H9 (cell line): Measurements from ENCODE around the gene F7. TPM values are rescaled to one million over a fixed set of nuclear protein-coding genes. Genes with fewer than 3 reads are reported as not detected.

Experiments used
- DNase-seq: peaks from one replicate; pipeline ENCODE4 v3.0.0-alpha.2; 2017
- H2AFZ ChIP-seq: one replicate; pipeline ENCODE4 v1.6.1; 2013; ENCODE audit warnings: mild to moderate bottlenecking, low read length, control low read depth, moderate library complexity
- H2AK5ac ChIP-seq: 2 replicates; pipeline ENCODE4 v1.6.1; 2013; ENCODE audit warnings: low read length, control low read depth, mixed read lengths; ENCODE audit not compliant: insufficient read length
- H2BK120ac ChIP-seq: one replicate; pipeline ENCODE4 v1.6.1; 2013; ENCODE audit warnings: low read depth, mild to moderate bottlenecking, low read length, control low read depth, inconsistent platforms; ENCODE audit not compliant: poor library complexity, severe bottlenecking
- H2BK12ac ChIP-seq: 2 replicates; pipeline ENCODE4 v1.6.1; 2013; ENCODE audit warnings: low read length, control low read depth, mixed read lengths, low read depth; ENCODE audit not compliant: insufficient read length
- H2BK15ac ChIP-seq: 2 replicates; pipeline ENCODE4 v1.6.1; 2013; ENCODE audit warnings: low read depth, low read length, control low read depth
- H2BK20ac ChIP-seq: one replicate; pipeline ENCODE4 v1.6.1; 2013; ENCODE audit warnings: low read depth, mild to moderate bottlenecking, low read length, control low read depth, inconsistent platforms; ENCODE audit not compliant: poor library complexity, severe bottlenecking
- H2BK5ac ChIP-seq: 2 replicates; pipeline ENCODE4 v1.6.1; 2013; ENCODE audit warnings: low read length, control low read depth, mixed read lengths; ENCODE audit not compliant: insufficient read length
- H3K14ac ChIP-seq: 2 replicates; pipeline ENCODE4 v1.6.1; 2013; ENCODE audit warnings: low read length, control low read depth; ENCODE audit not compliant: insufficient read depth
- H3K18ac ChIP-seq: 2 replicates; pipeline ENCODE4 v1.6.1; 2013; ENCODE audit warnings: low read depth, mild to moderate bottlenecking, mixed read lengths, low read length, control low read depth; ENCODE audit not compliant: insufficient read length
- H3K23ac ChIP-seq: 2 replicates; pipeline ENCODE4 v1.6.1; 2013; ENCODE audit warnings: low read length, control low read depth, mixed read lengths, low read depth; ENCODE audit not compliant: insufficient read length
- H3K23me2 ChIP-seq: 2 replicates; pipeline ENCODE4 v1.6.1; 2013; ENCODE audit warnings: low read depth, mild to moderate bottlenecking, mixed read lengths, low read length, control low read depth; ENCODE audit not compliant: insufficient read length, poor library complexity, severe bottlenecking
- H3K27ac ChIP-seq: 2 replicates; pipeline ENCODE4 v1.5.1; 2013; ENCODE audit warnings: low read length, control low read depth, mixed read lengths, low read depth; ENCODE audit not compliant: insufficient read length
- H3K27me3 ChIP-seq: 2 replicates; pipeline ENCODE4 v1.6.1; 2013; ENCODE audit warnings: low read length, control low read depth, inconsistent platforms; ENCODE audit not compliant: insufficient read depth
- H3K4ac ChIP-seq: 2 replicates; pipeline ENCODE4 v1.6.1; 2013; ENCODE audit warnings: low read depth, mild to moderate bottlenecking, control low read depth, inconsistent platforms, low read length, moderate library complexity
- H3K4me1 ChIP-seq: 2 replicates; pipeline ENCODE4 v1.6.1; 2013; ENCODE audit warnings: low read length, control low read depth, inconsistent platforms; ENCODE audit not compliant: insufficient read depth
- H3K4me2 ChIP-seq: 2 replicates; pipeline ENCODE4 v1.6.1; 2013; ENCODE audit warnings: low read length, control low read depth, mixed read lengths; ENCODE audit not compliant: insufficient read length, insufficient read depth
- H3K56ac ChIP-seq: 2 replicates; pipeline ENCODE4 v1.6.1; 2013; ENCODE audit warnings: low read depth, mild to moderate bottlenecking, mixed read lengths, low read length, control low read depth; ENCODE audit not compliant: insufficient read length
- H3K79me1 ChIP-seq: 2 replicates; pipeline ENCODE4 v1.6.1; 2013; ENCODE audit warnings: low read depth, mild to moderate bottlenecking, moderate library complexity, low read length, control low read depth, inconsistent platforms; ENCODE audit not compliant: insufficient read depth, poor library complexity, severe bottlenecking
- H3K79me2 ChIP-seq: 2 replicates; pipeline ENCODE4 v1.6.1; 2013; ENCODE audit warnings: low read length, control low read depth, inconsistent platforms; ENCODE audit not compliant: insufficient read depth
- H3K9ac ChIP-seq: 2 replicates; pipeline ENCODE4 v1.6.1; 2013; ENCODE audit warnings: low read length, control low read depth, mixed read lengths; ENCODE audit not compliant: insufficient read length; ENCODE audit errors: extremely low read depth
- H3K9me3 ChIP-seq: one replicate; pipeline ENCODE4 v1.6.1; 2013; ENCODE audit warnings: low read depth, low read length, inconsistent platforms; ENCODE audit not compliant: control insufficient read depth
- H3T11ph ChIP-seq: one replicate; pipeline ENCODE4 v1.6.1; 2013; ENCODE audit warnings: mild to moderate bottlenecking, low read length, control low read depth, inconsistent platforms
- H4K20me1 ChIP-seq: one replicate; pipeline ENCODE4 v1.6.1; 2013; ENCODE audit not compliant: control insufficient read depth, insufficient read length, insufficient read depth
- H4K5ac ChIP-seq: 2 replicates; pipeline ENCODE4 v1.6.1; 2013; ENCODE audit warnings: low read depth, mild to moderate bottlenecking, mixed read lengths, low read length, control low read depth; ENCODE audit not compliant: insufficient read length
- H4K8ac ChIP-seq: replicated peaks from 2 replicates; pipeline ENCODE4 v1.6.1; 2013; ENCODE audit warnings: low read length, control low read depth, mixed read lengths, low read depth; ENCODE audit not compliant: insufficient read length
- H4K91ac ChIP-seq: 2 replicates; pipeline ENCODE4 v1.6.1; 2013; ENCODE audit warnings: low read depth, mild to moderate bottlenecking, moderate library complexity, mixed read lengths, low read length, control low read depth; ENCODE audit not compliant: insufficient read length
- H3K27ac Mint-ChIP-seq, 3 experiments: 2 replicates in 2 of 3; 3 replicates in 1 of 3; pipeline ENCODE4 v1.8.0; 2020 to 2021; ENCODE audit warnings: mixed read lengths in 3 of 3, mild to moderate bottlenecking in 1 of 3, moderate library complexity in 1 of 3
- H3K27me3 Mint-ChIP-seq: 2 replicates; pipeline ENCODE4 v1.8.0; 2021; ENCODE audit warnings: low read depth, mild to moderate bottlenecking, moderate library complexity, mixed read lengths
- H3K36me3 Mint-ChIP-seq, 3 experiments: 2 replicates in 2 of 3; 3 replicates in 1 of 3; pipeline ENCODE4 v1.8.0; 2020 to 2021; ENCODE audit warnings: low read depth in 3 of 3, mixed read lengths in 3 of 3; ENCODE audit not compliant: insufficient read depth in 1 of 3
- H3K4me1 Mint-ChIP-seq, 2 experiments: 2 replicates each; pipeline ENCODE4 v1.8.0; 2020; ENCODE audit warnings: mixed read lengths in 2 of 2
- H3K4me3 Mint-ChIP-seq, 2 experiments: 2 replicates in 1 of 2; 3 replicates in 1 of 2; pipeline ENCODE4 v1.8.0; 2020 to 2021; ENCODE audit warnings: mild to moderate bottlenecking in 2 of 2, mixed read lengths in 2 of 2, moderate library complexity in 1 of 2
- H3K9me3 Mint-ChIP-seq, 2 experiments: 2 replicates in 1 of 2; 3 replicates in 1 of 2; pipeline ENCODE4 v1.8.0; 2020; ENCODE audit warnings: mild to moderate bottlenecking in 2 of 2, mixed read lengths in 2 of 2, moderate library complexity in 1 of 2
- CTCF ChIP-seq: fragments of 200-600 bp; sonication (generic); conservative IDR thresholded peaks from 3 replicates; pipeline ENCODE4 v1.8.0; 2021; ENCODE audit warnings: antibody characterized with exemption, mild to moderate bottlenecking
- WGBS: extraction: QIAGEN DNeasy Blood & Tissue Kit; methylation state at CpG from one replicate; pipeline ENCODE4 v1.1.7; 2013; ENCODE audit warnings: missing lambda C conversion rate, low lambda C conversion rate, mixed read lengths; ENCODE audit not compliant: insufficient read length; ENCODE audit errors: extremely low coverage; 5-methylcytosine and 5-hydroxymethylcytosine counted together
- total RNA-seq: library from RNA; stranded (reverse); gene quantifications from 2 replicates; pipeline ENCODE4 v1.2.1, GENCODE V29; 2021

Gene F7
- total RNA-seq, 1 experiment from 2014 or later, result 0.81 TPM

- no CpG with 5 or more reads among the region's 76 CpGs for WGBS
- peak overlapping the region in 1 of 3 experiments; percentile 70; a peak in 1 of 7 replicates for H3K27ac Mint-ChIP-seq
- no peak overlapping the region for H3T11ph ChIP-seq
Measured at GRCh38 chr13:113153810-113154748, 48.5 kb downstream of the F7 start.

More at GRCh38 chr13:113153810-113154748, 48.5 kb downstream of the F7 start:
- no peak overlapping the region for H3K4ac ChIP-seq
- H3K27ac ChIP-seq, result no peak overlapping the region
- TF ChIP-seq CTCF, result no peak
- DNase-seq, result peak; percentile 60
- no peak overlapping the region for H3K9ac ChIP-seq
- H3K4me1 Mint-ChIP-seq, result peaks cover 41 to 42% of the 10 kb centered on the region in 2 experiments
- no peak overlapping the region for H3K14ac ChIP-seq
- H3K23me2 ChIP-seq, result peaks cover 12% of the 10 kb centered on the region
- H3K23ac ChIP-seq, result no peak overlapping the region
- no peak overlapping the region for H4K91ac ChIP-seq
- H2BK5ac ChIP-seq, result no peak overlapping the region
- H3K4me3 Mint-ChIP-seq, result peak overlapping the region; percentile 65 to 78
- H3K9me3 Mint-ChIP-seq, result peaks cover 0 to 4% of the 10 kb centered on the region in 2 experiments; a peak in 3 of 5 replicates
- H2BK15ac ChIP-seq, result no peak overlapping the region
- no peaks in the 10 kb centered on the region for H3K79me2 ChIP-seq
- H2BK120ac ChIP-seq, result no peak overlapping the region
- no peaks in the 10 kb centered on the region; the same call in 1 of the 2 replicates for H3K4me1 ChIP-seq
- peak overlapping the region; percentile 45 for H3K4me2 ChIP-seq
- H2AFZ ChIP-seq, result no peak overlapping the region
- H4K20me1 ChIP-seq, result no peaks in the 10 kb centered on the region
- no peaks in the 10 kb centered on the region for H3K79me1 ChIP-seq
- no peak overlapping the region for H2AK5ac ChIP-seq
- H2BK20ac ChIP-seq, result no peak overlapping the region
- H3K18ac ChIP-seq, result no peak overlapping the region
- H3K27me3 Mint-ChIP-seq, result peaks cover 43% of the 10 kb centered on the region
- no peak overlapping the region for H4K8ac ChIP-seq
- no peaks in the 10 kb centered on the region; the same call in 1 of the 2 replicates for H3K27me3 ChIP-seq
- H3K56ac ChIP-seq, result no peak overlapping the region
- H3K9me3 ChIP-seq, result no peaks in the 10 kb centered on the region
- peaks cover 0 to 4% (median 0%) of the 10 kb centered on the region in 3 experiments; a peak in 3 of 7 replicates for H3K36me3 Mint-ChIP-seq
- no peak overlapping the region for H2BK12ac ChIP-seq
- H4K5ac ChIP-seq, result no peak overlapping the region
